Thyroid gland (tissue), 4 donors: ENCODE measurements around the gene FADS1.

Experiments used
- POLR2A ChIP-seq, 2 donors: fragments of 450-650 bp; IDR thresholded peaks; one replicate each; pipeline ENCODE4 v1.6.1; 2017; ENCODE audit warnings: antibody characterized with exemption in 2 of 2, mild to moderate bottlenecking in 2 of 2, moderate library complexity in 1 of 2
- TF ChIP-seq, protein P1 (sequence below), 6 experiments: fragments of 200-600 bp in 3 of 6; fragments of 450-650 bp in 3 of 6; sonication (generic) in 3 of 6; IDR thresholded peaks; one replicate each; pipeline ENCODE4 v1.5.1; 2016 to 2019; ENCODE audit warnings: antibody characterized with exemption in 6 of 6, mild to moderate bottlenecking in 2 of 6, inconsistent platforms in 1 of 6, moderate library complexity in 1 of 6

DNA sequence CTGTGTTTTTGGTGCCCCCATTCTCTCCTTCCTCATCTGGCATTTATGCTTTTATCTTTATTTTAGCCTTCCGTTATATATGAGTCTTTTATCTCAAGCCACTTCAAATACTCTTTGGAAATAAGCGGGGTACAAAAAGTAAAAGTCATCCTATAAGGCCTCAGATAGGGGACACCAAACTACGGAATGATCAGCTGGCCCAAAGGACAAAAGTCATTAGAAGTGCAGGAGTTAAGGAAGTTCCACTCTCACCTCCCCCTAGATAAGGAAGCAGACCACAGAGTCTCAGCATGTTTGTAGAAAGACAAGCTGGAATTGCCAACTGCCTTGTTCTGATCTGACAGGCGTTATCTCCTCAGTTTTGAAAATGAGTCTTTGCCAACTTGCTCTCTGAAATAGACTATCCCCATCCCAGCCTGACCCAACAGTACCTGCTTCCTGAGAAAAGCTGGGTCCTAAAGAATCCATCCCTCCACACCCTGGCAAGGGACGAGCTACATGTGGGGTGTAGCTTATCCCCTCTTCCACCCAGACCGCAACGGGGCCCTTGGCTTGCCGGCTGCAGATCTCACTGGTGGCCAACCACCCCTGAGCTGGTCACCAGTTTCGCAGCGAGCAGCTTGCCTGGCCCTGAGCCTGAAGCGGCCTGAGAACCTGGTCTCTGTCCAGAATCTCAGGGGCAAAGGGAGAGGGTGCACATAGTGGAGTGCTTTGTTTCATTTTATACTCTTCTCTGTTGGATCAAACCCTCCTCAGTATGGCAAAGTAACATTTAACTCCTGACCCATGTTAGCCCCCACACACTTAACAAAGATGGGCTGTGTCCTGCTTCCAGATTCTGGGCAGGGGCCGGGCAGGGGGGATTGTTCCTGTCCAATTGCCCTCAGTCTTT lies 25.1 kb upstream of the FADS1 start:
- TF ChIP-seq POLR2A (IDR thresholded peaks at IDR 0.05), result no peak
- TF ChIP-seq, protein P1, sequence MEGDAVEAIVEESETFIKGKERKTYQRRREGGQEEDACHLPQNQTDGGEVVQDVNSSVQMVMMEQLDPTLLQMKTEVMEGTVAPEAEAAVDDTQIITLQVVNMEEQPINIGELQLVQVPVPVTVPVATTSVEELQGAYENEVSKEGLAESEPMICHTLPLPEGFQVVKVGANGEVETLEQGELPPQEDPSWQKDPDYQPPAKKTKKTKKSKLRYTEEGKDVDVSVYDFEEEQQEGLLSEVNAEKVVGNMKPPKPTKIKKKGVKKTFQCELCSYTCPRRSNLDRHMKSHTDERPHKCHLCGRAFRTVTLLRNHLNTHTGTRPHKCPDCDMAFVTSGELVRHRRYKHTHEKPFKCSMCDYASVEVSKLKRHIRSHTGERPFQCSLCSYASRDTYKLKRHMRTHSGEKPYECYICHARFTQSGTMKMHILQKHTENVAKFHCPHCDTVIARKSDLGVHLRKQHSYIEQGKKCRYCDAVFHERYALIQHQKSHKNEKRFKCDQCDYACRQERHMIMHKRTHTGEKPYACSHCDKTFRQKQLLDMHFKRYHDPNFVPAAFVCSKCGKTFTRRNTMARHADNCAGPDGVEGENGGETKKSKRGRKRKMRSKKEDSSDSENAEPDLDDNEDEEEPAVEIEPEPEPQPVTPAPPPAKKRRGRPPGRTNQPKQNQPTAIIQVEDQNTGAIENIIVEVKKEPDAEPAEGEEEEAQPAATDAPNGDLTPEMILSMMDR (IDR thresholded peaks at IDR 0.05), result no peak
